Hematopoietic multipotent progenitor cell treated with erythropoietin and hydrocortisone succinate and interleukin-3 and kit ligand, for 6 days (in vitro differentiated cells): ENCODE results near the gene DVL1.

ENCODE experiments used
- DNase-seq: peaks from one replicate; pipeline ENCODE4 v3.0.0-alpha.2; 2015

The DVL1 gene

GRCh38 chr1:1338278-1338677 lies 10.9 kb downstream of the DVL1 start:
- DNase-seq = no peak

- DNase-seq = peak; percentile 54
Measured at GRCh38 chr1:1337793-1338147, 11.4 kb downstream of the DVL1 start.

GRCh38 chr1:1336931-1337792 lies 12.1 kb downstream of the DVL1 start:
- no peak for DNase-seq

GRCh38 chr1:1336446-1336845 lies 12.8 kb downstream of the DVL1 start:
- no peak for DNase-seq

GRCh38 chr1:1335792-1336248 lies 13.4 kb downstream of the DVL1 start:
- no peak for DNase-seq

- DNase-seq = no peak
Measured at GRCh38 chr1:1335283-1335682, 13.9 kb downstream of the DVL1 start.

- no peak for DNase-seq
Measured at GRCh38 chr1:1334835-1335234, 14.4 kb downstream of the DVL1 start.

GRCh38 chr1:1333551-1334241 lies 15.5 kb downstream of the DVL1 start:
- no peak for DNase-seq

- no peak for DNase-seq
Measured at GRCh38 chr1:1332774-1333480, 16.3 kb downstream of the DVL1 start.

GRCh38 chr1:1332031-1332755 lies 17.0 kb downstream of the DVL1 start:
- DNase-seq = no peak

- DNase-seq = no peak
Measured at GRCh38 chr1:1331068-1331965, 17.9 kb downstream of the DVL1 start, which contains the start of gene TAS1R3. Gene TAS1R3, plus strand, starts transcription at chr1:1331280. Its CDS starts 66 bp downstream, at chr1:1331346.

GRCh38 chr1:1330366-1331067 lies 18.7 kb downstream of the DVL1 start:
- DNase-seq = no peak

GRCh38 chr1:1329304-1330210 lies 19.7 kb downstream of the DVL1 start:
- DNase-seq = no peak

- no peak for DNase-seq
Measured at GRCh38 chr1:1328254-1328653, 21.0 kb downstream of the DVL1 start.

- DNase-seq = no peak
Measured at GRCh38 chr1:1327291-1327690, 21.9 kb downstream of the DVL1 start.

GRCh38 chr1:1326075-1326605 lies 23.1 kb downstream of the DVL1 start:
- no peak for DNase-seq

- DNase-seq = peak; percentile 28
Measured at GRCh38 chr1:1325288-1326074, 23.7 kb downstream of the DVL1 start.

GRCh38 chr1:1324524-1325287 lies 24.5 kb downstream of the DVL1 start, which contains the start of the genes CPTP and INTS11:
Gene CPTP, plus strand, starts transcription at chr1:1324802. Its CDS starts 2,109 bp downstream, at chr1:1326911.
Gene INTS11, minus strand, starts transcription at chr1:1324660. Its CDS starts 52 bp downstream, at chr1:1324608.
- peak; percentile 96 for DNase-seq
